ENCODE measurements around the gene CD99L2.

CD99L2 gene

DNA sequence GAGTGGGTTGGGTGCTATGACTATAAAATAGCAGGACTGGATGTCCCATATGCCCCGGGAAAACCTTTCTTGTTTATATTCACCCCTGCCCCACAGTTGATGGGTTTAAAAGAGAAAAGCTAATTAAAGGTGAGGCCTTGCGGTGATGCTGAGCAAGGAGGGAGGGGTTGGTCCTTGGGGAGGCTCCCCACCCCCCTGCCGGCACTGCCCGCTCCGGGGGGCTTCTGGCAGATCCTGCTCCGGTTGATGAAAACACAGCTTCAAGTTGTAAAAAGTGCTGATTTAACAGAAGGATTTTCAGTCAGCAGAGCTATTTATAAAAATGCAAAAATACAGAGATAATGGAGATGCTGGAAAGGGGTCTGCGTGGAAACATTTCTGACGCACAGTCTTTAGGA, 136.7 kb downstream of the CD99L2 start:
- no peak for DNase-seq

DNA sequence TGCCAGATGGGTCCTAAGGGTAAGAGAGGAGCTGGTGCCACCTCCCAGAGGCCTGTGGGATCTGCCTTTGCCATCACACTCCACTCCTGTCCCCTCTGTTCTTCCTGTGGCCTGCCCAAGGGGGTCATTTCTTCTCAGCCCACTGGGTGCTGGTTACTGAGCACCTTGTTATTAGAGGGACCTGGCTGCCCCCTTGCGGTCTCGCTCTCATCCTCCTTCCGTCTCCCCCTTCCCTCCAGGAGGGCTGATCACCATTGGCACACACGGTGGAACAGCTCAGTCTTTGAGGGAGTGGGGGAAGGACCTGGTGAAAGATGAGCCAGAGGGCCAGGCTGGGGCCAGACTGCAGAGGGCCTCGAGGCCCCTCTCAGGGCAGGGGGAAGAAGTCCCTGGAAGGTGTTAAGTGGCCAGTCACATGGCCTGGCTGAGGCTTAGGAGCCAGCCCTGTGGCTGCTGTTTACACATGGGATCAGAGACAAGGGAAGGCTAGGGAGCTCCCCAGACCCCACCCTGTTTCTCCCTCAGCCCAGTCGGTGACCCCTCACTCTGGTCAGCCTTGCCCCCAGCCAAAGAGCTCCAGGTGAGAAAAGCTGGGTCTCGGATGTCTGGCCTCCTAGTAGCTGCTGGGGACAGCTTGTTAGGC, 137.2 kb downstream of the CD99L2 start:
- no peak for DNase-seq

DNA sequence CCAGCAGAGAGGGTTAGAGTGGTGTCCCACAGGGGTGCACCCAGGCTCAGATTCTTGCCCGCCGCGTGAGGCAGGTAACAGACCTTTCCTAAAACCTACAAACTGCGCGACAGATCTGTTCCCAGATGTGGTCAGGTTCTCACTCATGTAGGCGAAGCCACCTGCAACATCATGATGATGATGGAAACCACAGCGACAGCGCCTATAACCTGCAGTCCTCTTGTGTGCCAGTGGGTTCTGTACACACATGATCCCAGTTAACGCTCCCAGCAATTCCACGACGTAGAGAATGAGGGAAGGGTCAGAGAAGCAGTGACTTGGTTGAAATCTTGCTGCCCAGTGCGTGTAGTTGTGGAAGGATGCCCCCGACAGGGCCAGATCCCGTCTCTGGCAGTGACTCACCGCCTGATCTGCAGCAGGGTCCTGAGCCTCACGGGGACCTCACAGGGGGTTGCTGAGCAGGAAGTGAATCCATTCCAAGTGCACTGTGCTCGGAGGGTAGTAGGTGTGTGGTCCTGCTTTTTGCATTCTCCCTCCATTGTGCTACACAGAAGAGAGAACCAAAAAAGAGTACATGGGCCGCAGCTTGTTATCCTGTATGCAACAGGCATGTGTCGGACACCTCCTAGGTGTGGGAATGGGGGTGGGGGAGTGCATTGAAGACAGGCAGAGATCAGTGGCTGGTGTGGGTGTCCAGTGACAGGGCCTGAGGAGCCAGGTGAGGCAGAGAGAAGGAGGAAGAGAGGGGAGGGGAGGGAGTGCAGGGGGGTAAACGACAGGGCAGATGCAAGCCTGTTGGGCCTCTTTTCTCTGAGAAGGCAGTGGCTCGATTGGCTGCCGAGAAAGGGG, 138.7 kb downstream of the CD99L2 start:
- no peak for DNase-seq

DNA sequence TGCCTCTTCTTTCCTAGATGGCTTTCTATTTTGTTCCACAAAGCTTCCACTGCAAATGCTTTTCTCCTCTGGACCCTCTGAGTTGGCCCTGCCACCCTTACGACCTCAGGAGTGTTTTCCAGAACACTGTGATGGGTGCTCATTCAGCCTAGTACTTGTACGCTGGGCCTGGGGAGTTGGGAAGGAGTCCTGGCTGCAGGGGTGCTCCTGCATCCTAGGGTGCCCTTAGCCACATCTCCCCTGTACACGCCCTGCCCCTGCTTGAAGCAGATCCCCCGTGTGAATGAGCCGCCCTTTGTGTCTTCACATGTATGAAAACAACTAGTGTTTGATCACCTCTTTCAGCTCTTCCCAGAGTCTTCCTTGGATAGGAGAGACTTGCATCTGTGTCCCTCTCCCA, 141.1 kb downstream of the CD99L2 start:
- DNase-seq: no peak

DNA sequence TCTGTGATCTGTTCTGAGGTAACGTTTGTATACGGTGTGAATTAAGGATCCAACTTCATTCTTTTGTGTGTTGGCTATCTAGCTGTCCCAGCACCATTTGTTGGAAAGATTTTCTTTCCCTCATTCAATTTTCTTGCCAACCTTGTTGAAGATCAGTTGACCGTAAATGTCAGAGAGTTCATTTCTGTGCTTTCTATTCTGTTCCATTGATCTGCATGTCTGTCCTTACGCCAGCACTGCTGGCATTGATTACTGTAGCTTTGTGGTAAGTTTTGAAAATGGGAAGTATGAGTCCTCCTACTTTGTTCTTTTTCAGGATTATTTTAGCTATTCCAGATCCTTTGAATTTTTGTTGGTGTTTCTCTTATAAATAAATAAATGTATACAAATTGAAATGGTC, 144.5 kb downstream of the CD99L2 start:
- DNase-seq: no peak

DNA sequence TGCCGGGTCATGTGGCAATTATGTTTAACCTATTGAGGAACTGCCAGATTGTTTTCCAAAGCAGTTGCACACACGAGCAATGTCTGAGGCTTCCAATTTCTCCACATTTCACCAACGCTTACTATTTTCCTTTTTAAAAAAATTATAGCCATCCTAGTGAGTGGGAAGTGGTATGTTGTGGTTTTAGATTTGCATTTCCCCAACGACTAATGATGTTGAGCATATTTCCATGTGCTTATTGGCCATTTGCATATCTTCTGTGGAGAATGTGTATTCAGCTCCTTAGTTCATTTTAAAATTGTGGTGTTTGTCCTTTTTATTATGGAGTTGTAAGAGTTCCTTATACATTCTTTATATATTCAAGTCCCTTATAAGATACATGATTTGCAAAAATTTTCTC, 145.1 kb downstream of the CD99L2 start:
- no peak for DNase-seq

DNA sequence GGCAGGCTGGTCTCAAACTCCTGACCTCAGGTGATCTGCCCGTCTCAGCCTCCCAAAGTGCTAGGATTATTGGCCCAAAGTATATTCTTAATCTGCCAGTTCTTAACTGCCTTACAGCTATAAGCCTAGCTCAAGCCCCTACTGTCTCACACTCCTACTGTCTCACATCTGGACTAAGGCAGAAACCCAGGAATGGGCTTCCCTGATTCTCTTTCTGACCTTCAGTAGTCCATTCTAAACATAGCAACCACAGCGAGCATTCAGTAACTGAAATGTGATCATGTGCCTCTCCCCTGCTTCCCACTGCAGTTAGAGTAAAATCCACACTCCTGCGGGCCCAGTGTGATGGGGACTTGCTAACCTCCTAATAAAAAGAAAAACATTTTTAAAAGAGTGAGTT, 146.3 kb downstream of the CD99L2 start:
- no peak for DNase-seq

DNA sequence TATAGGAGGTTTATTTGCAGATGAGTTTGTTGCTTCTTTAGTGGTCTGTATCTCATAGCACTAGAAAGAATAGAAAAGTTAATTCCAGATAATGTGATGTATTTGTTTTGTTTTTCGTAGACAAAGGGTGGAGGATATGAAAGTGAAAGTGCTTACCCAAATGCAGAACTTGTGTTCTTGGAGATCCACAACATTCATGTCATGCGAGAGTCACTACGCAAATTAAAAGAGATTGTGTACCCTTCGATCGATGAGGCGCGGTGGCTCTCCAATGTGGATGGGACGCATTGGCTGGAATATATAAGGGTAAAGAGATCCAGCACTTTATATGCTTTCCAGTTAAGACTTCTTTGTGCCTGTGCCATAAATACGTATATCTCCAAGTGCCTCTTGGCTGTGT, 162.0 kb downstream of the CD99L2 start:
- DNase-seq: no peak

DNA sequence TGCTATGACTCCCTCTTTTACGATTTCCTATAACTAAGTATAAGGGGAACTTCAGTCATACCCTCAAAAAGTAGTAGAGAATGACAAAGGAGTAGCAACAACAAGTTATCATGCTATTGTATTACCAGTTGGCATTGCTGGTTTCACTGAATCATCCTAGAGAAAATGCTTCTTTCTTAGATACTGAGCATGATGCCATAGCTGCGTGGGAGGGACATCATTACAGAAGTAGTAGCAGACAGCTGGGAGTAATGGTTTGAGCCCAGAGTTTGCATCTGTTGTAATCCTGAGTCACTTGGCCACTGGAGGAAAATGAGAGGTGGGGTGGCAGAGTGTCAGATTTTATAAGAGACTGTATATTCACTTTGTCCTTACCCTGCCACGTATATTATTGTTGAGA, 166.7 kb downstream of the CD99L2 start:
- DNase-seq: no peak

DNA sequence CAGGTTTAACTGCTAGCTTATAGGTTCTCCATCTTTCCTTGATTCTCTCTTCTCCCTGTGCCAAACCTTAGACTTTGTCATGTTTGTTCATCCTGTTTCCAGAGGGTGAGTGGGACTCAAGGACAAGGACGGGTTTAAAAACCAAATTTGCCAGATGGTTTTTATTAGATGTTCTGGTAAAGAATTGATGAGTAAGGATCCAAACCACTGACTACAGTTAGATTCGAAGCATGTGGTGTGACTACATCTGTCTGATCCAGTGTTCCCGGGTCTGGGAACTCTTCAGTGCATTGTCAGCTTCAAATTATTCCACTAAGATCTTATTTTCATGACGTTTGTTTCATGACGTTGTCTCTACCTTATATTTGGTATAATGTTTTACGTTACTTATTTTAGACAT, 167.7 kb downstream of the CD99L2 start:
- DNase-seq: no peak

DNA sequence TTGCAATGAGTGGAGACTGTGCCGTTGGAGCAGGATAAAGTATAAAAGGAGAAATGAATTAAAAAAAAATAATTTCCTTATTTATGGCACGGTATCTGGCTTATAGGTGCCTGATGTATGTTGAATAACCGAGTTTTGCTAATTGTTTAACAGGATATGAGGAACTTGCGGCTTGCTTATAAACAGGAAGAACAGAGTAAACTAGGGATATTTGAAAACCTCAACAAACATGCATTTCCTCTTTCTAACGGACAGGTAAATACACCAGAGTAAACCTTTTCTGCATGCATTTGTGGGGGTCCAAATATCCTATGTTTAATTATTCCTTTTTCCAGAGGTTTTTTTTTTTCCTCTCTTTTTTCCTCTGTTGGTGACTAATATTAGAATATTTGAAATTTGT, 168.5 kb downstream of the CD99L2 start:
- DNase-seq: no peak

DNA sequence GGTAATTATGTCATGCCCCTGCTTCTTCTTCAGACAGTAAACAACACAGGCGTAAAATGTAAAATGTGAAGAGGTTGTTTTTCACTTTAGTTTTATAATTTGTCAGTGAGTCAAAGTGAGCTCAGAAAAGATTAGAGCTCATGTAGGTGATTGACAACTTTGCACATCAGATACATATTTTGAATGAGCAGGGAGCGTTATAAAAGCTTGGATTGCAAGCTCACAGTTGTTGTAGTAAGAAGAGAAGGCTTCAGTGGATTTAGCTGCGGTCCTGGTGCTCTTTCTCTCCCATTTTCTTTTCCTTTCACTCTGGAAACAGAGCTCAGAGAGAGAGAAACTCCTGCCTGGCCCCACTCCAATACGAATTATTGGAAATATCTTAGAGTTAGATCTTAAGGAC, 178.8 kb downstream of the CD99L2 start:
- DNase-seq: no peak

All from midbrain (tissue), 1 donor.